HepG2 (cell line): Measurements from ENCODE around the gene MAN2B2. TPM values are rescaled to one million over a fixed set of nuclear protein-coding genes. Genes with fewer than 3 reads are reported as not detected.

Experiments
- ATAC-seq: fragments of 200-7000 bp; cut with Tn5 transposase; 3 replicates; pipeline ENCODE4 v1.9.1; 2020; ENCODE audit warnings: mild to moderate bottlenecking, moderate library complexity
- BruUV-seq: library from RNA; stranded (reverse); fragments of 400-500 nt; replicated peaks from 2 replicates; lab custom pipeline; 2021; lab: Mats Ljungman, UMichigan
- CTCF ChIA-PET: fragments of 300-600 bp; formaldehyde crosslinking; extraction: SDS; loops from one replicate; lab custom pipeline; 2021; ENCODE audit warnings: low total read pairs, inconsistent platforms, low intra/inter-chr PET ratio; lab: Yijun Ruan, JAX
- POLR2A ChIA-PET: fragments of 350-600 bp; sonication (Branson Sonifier 250); formaldehyde crosslinking; loops from one replicate; lab custom pipeline; 2020; ENCODE audit warnings: antibody characterized with exemption, inconsistent platforms; lab: Yijun Ruan, JAX
- DNase-seq: peaks from one replicate; pipeline ENCODE4 v3.0.0-alpha.2; 2015; ENCODE audit warnings: low spot score
- FAIRE-seq: peaks from 3 replicates; lab custom pipeline; 2011; peaks lifted over from hg19 to GRCh38; lab: Jason Lieb, UNC
- H2AFZ ChIP-seq: one replicate; pipeline ENCODE4 v1.6.1; 2011; ENCODE audit warnings: low read length, inconsistent platforms
- H3K27ac ChIP-seq: fragments of 300-600 bp; 3 replicates; pipeline ENCODE4 v1.8.0; 2011; ENCODE audit warnings: mixed run types, mild to moderate bottlenecking, mixed read lengths, low read length, inconsistent platforms; ENCODE audit not compliant: insufficient read depth; ENCODE audit errors: extremely low read length
- H3K27me3 ChIP-seq, 2 experiments: fragments of 200-600 bp in 1 of 2; 2 replicates in 1 of 2; 3 replicates in 1 of 2; pipeline versions ENCODE4 v1.6.0 to v1.8.0; 2011; ENCODE audit warnings: low read length in 2 of 2, mild to moderate bottlenecking in 2 of 2, moderate library complexity in 2 of 2, inconsistent platforms in 1 of 2; ENCODE audit not compliant: insufficient read depth in 2 of 2, control insufficient read depth in 1 of 2
- H3K36me3 ChIP-seq, 2 experiments: fragments of 200-600 bp in 1 of 2; replicated peaks in 1 of 2; 2 replicates in 1 of 2; 3 replicates in 1 of 2; pipeline versions ENCODE4 v1.5.1 to v1.8.0; 2011; ENCODE audit warnings: low read length in 2 of 2, inconsistent platforms in 1 of 2; ENCODE audit not compliant: insufficient read depth in 2 of 2, control insufficient read depth in 1 of 2
- H3K4me1 ChIP-seq: 2 replicates; pipeline ENCODE4 v1.5.1; 2012; ENCODE audit warnings: low read length, inconsistent platforms; ENCODE audit not compliant: insufficient read depth
- H3K4me2 ChIP-seq: 2 replicates; pipeline ENCODE4 v1.6.0; 2011; ENCODE audit warnings: low read depth, low read length, inconsistent platforms
- H3K4me3 ChIP-seq, 3 experiments: fragments of 200-600 bp in 1 of 3; sonication (generic), shearing (Covaris generic) in 1 of 3; replicated peaks in 1 of 3; 2 replicates each; pipeline ENCODE4 v1.5.1; 2011 to 2016; ENCODE audit warnings: low read length in 3 of 3, inconsistent platforms in 2 of 3, low read depth in 2 of 3, mild to moderate bottlenecking in 2 of 3, control low read depth in 1 of 3, mixed read lengths in 1 of 3; ENCODE audit not compliant: insufficient read depth in 1 of 3
- H3K79me2 ChIP-seq: one replicate; pipeline ENCODE4 v1.6.1; 2011; ENCODE audit warnings: low read length, inconsistent platforms; ENCODE audit not compliant: insufficient read depth
- H3K9ac ChIP-seq: 2 replicates; pipeline ENCODE4 v1.6.0; 2011; ENCODE audit warnings: mild to moderate bottlenecking, low read depth, low read length, inconsistent platforms; ENCODE audit not compliant: insufficient read depth
- H3K9me3 ChIP-seq: 2 replicates; pipeline ENCODE4 v1.5.1; 2012; ENCODE audit warnings: mild to moderate bottlenecking, low read length
- H4K20me1 ChIP-seq: 2 replicates; pipeline ENCODE4 v1.6.0; 2011; ENCODE audit warnings: inconsistent platforms, mild to moderate bottlenecking, low read length, moderate library complexity; ENCODE audit not compliant: insufficient read depth
- CTCF ChIP-seq: sonication (generic); formaldehyde crosslinking; IDR thresholded peaks from 2 replicates; pipeline ENCODE4 v1.5.0; 2020; ENCODE audit warnings: mild to moderate bottlenecking, missing genetic modification reagents, moderate library complexity
- GLMP ChIP-seq: sonication (generic); formaldehyde crosslinking; IDR thresholded peaks from 2 replicates; pipeline ENCODE4 v1.9.0; 2021; ENCODE audit warnings: missing genetic modification reagents, mild to moderate bottlenecking, borderline replicate concordance
- HCFC1 ChIP-seq: fragments of 150-350 bp; IDR thresholded peaks from 2 replicates; pipeline ENCODE4 v1.6.1; 2014; ENCODE audit warnings: low read depth, low read length
- HMGA1 ChIP-seq: sonication (generic); formaldehyde crosslinking; conservative IDR thresholded peaks from 2 replicates; pipeline ENCODE4 v1.4.0; 2020; ENCODE audit warnings: missing genetic modification reagents
- NR0B2 ChIP-seq: sonication (generic); formaldehyde crosslinking; IDR thresholded peaks from 2 replicates; pipeline ENCODE4 v1.4.0; 2020; ENCODE audit warnings: mild to moderate bottlenecking, missing genetic modification reagents
- PBX3 ChIP-seq: sonication (generic); formaldehyde crosslinking; IDR thresholded peaks from 2 replicates; pipeline ENCODE4 v1.8.1; 2023; ENCODE audit warnings: missing genetic modification reagents, inconsistent platforms, borderline replicate concordance
- SMC3 ChIP-seq: IDR thresholded peaks from 2 replicates; pipeline ENCODE4 v1.6.1; 2011; ENCODE audit warnings: low read length, improper control_type of control experiment
- STAG1 ChIP-seq: sonication (generic); formaldehyde crosslinking; IDR thresholded peaks from 2 replicates; pipeline ENCODE4 v1.4.0; 2020; ENCODE audit warnings: missing genetic modification reagents
- SUZ12 ChIP-seq: fragments of 150-350 bp; IDR thresholded peaks from 2 replicates; pipeline ENCODE4 v1.6.1; 2014; ENCODE audit warnings: low read depth, low read length
- XBP1 ChIP-seq: sonication (generic); formaldehyde crosslinking; IDR thresholded peaks from 2 replicates; pipeline ENCODE4 v1.5.0; 2020; ENCODE audit warnings: missing genetic modification reagents
- ZNF331 ChIP-seq: sonication (generic); formaldehyde crosslinking; IDR thresholded peaks from 2 replicates; pipeline ENCODE4 v1.4.0; 2020; ENCODE audit warnings: missing genetic modification reagents
- ZNF383 ChIP-seq: sonication (generic); formaldehyde crosslinking; IDR thresholded peaks from 2 replicates; pipeline ENCODE4 v1.4.0; 2020; ENCODE audit warnings: missing genetic modification reagents, mild to moderate bottlenecking, borderline replicate concordance
- ZNF44 ChIP-seq: sonication (generic); formaldehyde crosslinking; IDR thresholded peaks from 2 replicates; pipeline ENCODE4 v1.5.1; 2020; ENCODE audit warnings: mild to moderate bottlenecking, missing genetic modification reagents
- ZNF543 ChIP-seq: sonication (generic); formaldehyde crosslinking; IDR thresholded peaks from 2 replicates; pipeline ENCODE4 v1.4.0; 2020; ENCODE audit warnings: mild to moderate bottlenecking, missing genetic modification reagents
- WGBS: methylation state at CpG from one replicate; pipeline ENCODE4 v1.1.6; 2017; ENCODE audit warnings: low lambda C conversion rate; 5-methylcytosine and 5-hydroxymethylcytosine counted together
- in situ Hi-C: cut with HindIII; loops from 2 replicates; pipeline ENCODE4 v1.10.0; 2017; ENCODE audit warnings: low pct_unique_long_range_greater_than_20kb; ENCODE audit not compliant: extremely low pct_ligation_motif_present
- intact Hi-C: fragments of 100-400 bp; cut with micrococcal nuclease; formaldehyde crosslinking; loops from one replicate; pipeline ENCODE4 v1.10.0; 2022; ENCODE audit not compliant: unreplicated experiment
- polyA plus RNA-seq, 8 experiments: library from polyadenylated mRNA; depleted of rRNA in 3 of 8; stranded (reverse) in 7 of 8; unstranded in 1 of 8; fragments of >200 nt; fragmentation: Illumina TruSeq in 4 of 8; extraction: Trizol in 4 of 8; gene quantifications; 2 replicates each; pipeline versions ENCODE4 v1.2.1 to v1.2.3, GENCODE V29; 2011 to 2016; ENCODE audit warnings: low read depth in 4 of 8, missing spikeins in 1 of 8, mixed read lengths in 1 of 8; ENCODE audit not compliant: insufficient read depth in 1 of 8
- total RNA-seq, 5 experiments: library from RNA; depleted of rRNA; stranded (reverse); fragments of >200 nt; fragmentation: Illumina TruSeq; extraction: Trizol; gene quantifications; 2 replicates each; pipeline ENCODE4 v1.2.3, GENCODE V29; 2016; ENCODE audit warnings: low read depth in 1 of 5

Gene MAN2B2
- total and polyA plus RNA-seq, 2 of the 13 experiments (the other 11 are each of a cell fraction or from before 2014, with no cell fraction given), result 4.8 to 5.4 TPM

GRCh38 chr4:6620296-6620695 lies 45.3 kb downstream of the MAN2B2 start (continued):
- TF ChIP-seq PBX3 (CRISPR knock-in tag) (no peak), ZNF331 (CRISPR knock-in tag) (no peak), NR0B2 (CRISPR knock-in tag) (no peak), HCFC1 (no peak), ZNF44 (CRISPR knock-in tag) (no peak), ZNF383 (CRISPR knock-in tag) (no peak), SUZ12 (no peak), HMGA1 (no peak)

GRCh38 chr4:6620891-6621555 lies 46.0 kb downstream of the MAN2B2 start:
- no peaks in the 10 kb centered on the region for H4K20me1 ChIP-seq
- peaks cover 9% of the 10 kb centered on the region for H3K4me1 ChIP-seq
- POLR2A ChIA-PET, result no interaction called here
- CTCF ChIA-PET, result interaction anchor here (1.0 kb wide), 1 partner anchor 67 kb away, joined by 3 read pairs; no protein-coding TSS in a partner anchor
- intact Hi-C loops (loop anchor here (10.0 kb wide), 1 partner anchor 64 kb away; no protein-coding TSS in a partner anchor), in situ Hi-C loops (no loop called here)
- 0 out of 2 replicates have a peak, but pooled peaks have one; percentile 21 for TF ChIP-seq SMC3
- no peak for TF ChIP-seq XBP1 (CRISPR knock-in tag)
- TF ChIP-seq CTCF (CRISPR knock-in tag), result peak; percentile 46
- TF ChIP-seq STAG1 (CRISPR knock-in tag), result peak; percentile 48
- no peak for TF ChIP-seq GLMP
- no peak for TF ChIP-seq ZNF543 (CRISPR knock-in tag)
- H3K9me3 ChIP-seq, result no peaks in the 10 kb centered on the region
- peak; percentile 20 for DNase-seq
- no peaks in the 10 kb centered on the region for H3K79me2 ChIP-seq
- H2AFZ ChIP-seq, result no peak overlapping the region
- no peak overlapping the region for H3K4me3 ChIP-seq
- H3K36me3 ChIP-seq, result peaks cover 2 to 4% of the 10 kb centered on the region in 2 experiments; a peak in 1 of 5 replicates
- no peak overlapping the region for H3K27ac ChIP-seq
- no peaks in the 10 kb centered on the region; a peak in 1 of 5 replicates for H3K27me3 ChIP-seq
- FAIRE-seq, result no peak
- peak; percentile 81 for ATAC-seq
- BruUV-seq, result no TSS peak
- 74% methylated on average over 10 of the region's 10 CpGs for WGBS
- H3K4me2 ChIP-seq, result no peak overlapping the region
- H3K9ac ChIP-seq, result no peak overlapping the region
